Measurements from ENCODE around the gene SGSM2.

SGSM2 gene

GRCh38 chr17:2427215-2427614 lies 89.9 kb downstream of the SGSM2 start:
- DNase-seq, result no peak

- no peak for DNase-seq
These were observed 90.6 kb downstream of the SGSM2 start for GRCh38 chr17:2427910-2428309.

Measured in NCI-H1092 treated with DMSO at 0.1 percent for 48 hours (cell line).